Activated naive CD4-positive, alpha-beta T cell treated with anti-CD3 and anti-CD28 coated beads, Interleukin-2, amount 50 U/mL, for 24 hours (primary cell): Measurements from ENCODE around the gene DCDC2B.

Experiments
- H3K27ac Mint-ChIP-seq: one replicate; pipeline ENCODE4 v1.8.0; 2021; ENCODE audit warnings: mild to moderate bottlenecking, mixed read lengths
- H3K27me3 Mint-ChIP-seq: one replicate; pipeline ENCODE4 v1.8.0; 2021; ENCODE audit warnings: mixed read lengths
- H3K36me3 Mint-ChIP-seq: one replicate; pipeline ENCODE4 v1.8.0; 2021; ENCODE audit warnings: mixed read lengths
- H3K4me1 Mint-ChIP-seq: one replicate; pipeline ENCODE4 v1.8.0; 2021; ENCODE audit warnings: mixed read lengths
- H3K4me3 Mint-ChIP-seq: one replicate; pipeline ENCODE4 v1.8.0; 2021; ENCODE audit warnings: mild to moderate bottlenecking, mixed read lengths
- H3K9me3 Mint-ChIP-seq: one replicate; pipeline ENCODE4 v1.8.0; 2021; ENCODE audit warnings: mixed read lengths

The DCDC2B gene

DNA sequence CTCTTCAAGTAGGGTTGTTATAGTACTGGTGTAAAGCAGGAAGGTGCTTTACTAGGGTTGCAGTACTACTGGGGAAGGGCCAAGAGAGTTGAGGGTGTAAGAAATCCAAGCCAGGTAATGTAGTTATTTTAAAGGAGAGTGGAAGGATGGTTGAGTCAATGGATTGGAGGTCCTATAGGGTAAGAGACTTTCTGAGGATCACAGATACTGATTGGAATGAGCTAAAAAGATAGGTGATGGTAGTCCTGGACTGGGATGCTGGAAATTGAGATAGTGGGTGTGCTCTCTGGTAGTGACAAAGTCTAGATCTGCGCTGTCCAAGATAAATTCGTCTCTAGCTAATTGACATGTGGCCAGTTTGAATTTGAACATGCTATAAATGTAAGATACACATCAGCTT, 22.4 kb upstream of the DCDC2B start:
- Mint-ChIP-seq H3K4me3 (peak overlapping the region; percentile 51), H3K4me1 (peaks cover 36% of the 10 kb centered on the region), H3K9me3 (no peaks in the 10 kb centered on the region), H3K27ac (peak overlapping the region; percentile 94), H3K36me3 (peaks cover 27% of the 10 kb centered on the region), H3K27me3 (no peaks in the 10 kb centered on the region)

DNA sequence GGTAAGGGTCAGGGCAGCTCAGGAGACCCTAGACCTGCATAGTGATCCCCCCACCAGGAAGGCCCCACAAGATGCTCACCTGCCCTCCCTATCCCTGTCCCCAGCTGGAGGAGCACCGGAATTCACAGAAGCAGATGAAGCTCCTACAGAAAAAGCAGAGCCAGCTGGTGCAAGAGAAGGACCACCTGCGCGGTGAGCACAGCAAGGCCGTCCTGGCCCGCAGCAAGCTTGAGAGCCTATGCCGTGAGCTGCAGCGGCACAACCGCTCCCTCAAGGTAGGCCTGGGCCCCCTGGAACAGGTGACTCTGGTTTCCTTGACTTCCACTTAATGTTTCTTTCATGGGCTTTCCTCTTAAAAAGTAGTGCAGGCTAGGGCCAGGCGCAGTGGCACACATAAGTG, 21.0 kb upstream of the DCDC2B start:
- no peaks in the 10 kb centered on the region for H3K9me3 Mint-ChIP-seq
- no peak overlapping the region for H3K27ac Mint-ChIP-seq
- H3K27me3 Mint-ChIP-seq, result no peaks in the 10 kb centered on the region
- peaks cover 24% of the 10 kb centered on the region for H3K4me1 Mint-ChIP-seq
- peaks cover 30% of the 10 kb centered on the region for H3K36me3 Mint-ChIP-seq
- H3K4me3 Mint-ChIP-seq, result no peak overlapping the region

DNA sequence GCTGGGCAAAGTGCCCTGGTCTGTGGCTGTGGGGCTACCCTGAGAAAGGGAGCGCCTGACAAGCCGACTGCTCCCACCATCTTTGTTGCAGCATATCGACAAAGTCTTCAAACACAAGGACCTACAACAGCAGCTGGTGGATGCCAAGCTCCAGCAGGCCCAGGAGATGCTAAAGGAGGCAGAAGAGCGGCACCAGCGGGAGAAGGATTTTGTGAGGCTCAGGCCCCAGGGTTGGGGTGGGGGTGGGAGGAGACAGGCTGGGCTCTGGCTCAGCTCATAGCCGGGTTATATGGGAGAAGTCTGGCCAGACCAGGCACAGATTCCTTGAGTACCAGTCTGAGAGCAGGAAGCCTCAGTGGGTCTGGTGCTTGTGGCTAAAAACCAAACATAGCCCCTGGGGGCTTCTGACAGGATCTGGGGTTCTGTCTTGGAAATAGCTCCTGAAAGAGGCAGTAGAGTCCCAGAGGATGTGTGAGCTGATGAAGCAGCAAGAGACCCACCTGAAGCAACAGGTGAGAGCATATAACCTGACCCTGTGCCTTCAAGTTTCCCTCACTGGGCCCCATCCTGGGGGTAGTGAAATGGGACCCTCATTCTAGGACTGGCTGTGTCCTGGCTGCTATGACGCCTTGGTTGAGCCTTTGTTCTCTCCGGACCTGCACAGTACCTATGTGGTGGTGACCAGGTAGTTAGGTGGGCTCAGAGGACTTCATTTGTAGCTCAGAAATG, 16.5 kb upstream of the DCDC2B start:
- no peak overlapping the region for H3K4me3 Mint-ChIP-seq
- H3K4me1 Mint-ChIP-seq, result peaks cover 37% of the 10 kb centered on the region
- H3K27me3 Mint-ChIP-seq, result no peaks in the 10 kb centered on the region
- H3K27ac Mint-ChIP-seq, result peak overlapping the region; percentile 32
- H3K36me3 Mint-ChIP-seq, result peaks cover 21% of the 10 kb centered on the region
- no peaks in the 10 kb centered on the region for H3K9me3 Mint-ChIP-seq

DNA sequence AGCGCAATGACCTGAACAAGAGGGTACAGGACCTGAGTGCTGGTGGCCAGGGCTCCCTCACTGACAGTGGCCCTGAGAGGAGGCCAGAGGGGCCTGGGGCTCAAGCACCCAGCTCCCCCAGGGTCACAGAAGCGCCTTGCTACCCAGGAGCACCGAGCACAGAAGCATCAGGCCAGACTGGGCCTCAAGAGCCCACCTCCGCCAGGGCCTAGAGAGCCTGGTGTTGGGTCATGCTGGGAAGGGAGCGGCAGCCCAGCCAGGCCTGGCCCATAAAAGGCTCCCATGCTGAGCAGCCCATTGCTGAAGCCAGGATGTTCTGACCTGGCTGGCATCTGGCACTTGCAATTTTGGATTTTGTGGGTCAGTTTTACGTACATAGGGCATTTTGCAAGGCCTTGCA, 13.9 kb upstream of the DCDC2B start:
- Mint-ChIP-seq H3K4me3 (no peak overlapping the region), H3K27ac (no peak overlapping the region), H3K4me1 (peaks cover 51% of the 10 kb centered on the region), H3K9me3 (no peaks in the 10 kb centered on the region), H3K36me3 (peaks cover 21% of the 10 kb centered on the region), H3K27me3 (no peaks in the 10 kb centered on the region)

DNA sequence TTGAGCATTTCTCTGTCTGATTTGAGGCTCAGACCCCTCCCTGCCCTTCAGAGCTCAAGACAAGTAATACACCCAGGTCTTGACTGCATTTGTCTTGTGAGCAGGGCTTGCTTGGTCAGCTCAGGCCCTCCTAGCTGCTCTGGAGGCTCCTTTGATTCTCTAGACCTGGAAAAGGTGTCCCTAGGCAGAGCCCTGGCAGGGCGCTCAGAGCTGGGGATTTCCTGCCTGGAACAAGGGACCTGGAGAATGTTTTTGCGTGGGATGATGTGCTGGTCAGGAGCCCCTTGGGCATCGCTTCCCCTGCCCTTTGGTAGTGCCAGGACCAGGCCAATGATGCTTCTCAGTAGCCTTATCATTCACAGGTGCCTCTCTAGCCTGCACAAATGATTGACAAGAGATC, 13.4 kb upstream of the DCDC2B start:
- peaks cover 21% of the 10 kb centered on the region for H3K36me3 Mint-ChIP-seq
- H3K4me1 Mint-ChIP-seq, result peaks cover 57% of the 10 kb centered on the region
- no peaks in the 10 kb centered on the region for H3K27me3 Mint-ChIP-seq
- no peak overlapping the region for H3K27ac Mint-ChIP-seq
- H3K4me3 Mint-ChIP-seq, result no peak overlapping the region
- no peaks in the 10 kb centered on the region for H3K9me3 Mint-ChIP-seq

DNA sequence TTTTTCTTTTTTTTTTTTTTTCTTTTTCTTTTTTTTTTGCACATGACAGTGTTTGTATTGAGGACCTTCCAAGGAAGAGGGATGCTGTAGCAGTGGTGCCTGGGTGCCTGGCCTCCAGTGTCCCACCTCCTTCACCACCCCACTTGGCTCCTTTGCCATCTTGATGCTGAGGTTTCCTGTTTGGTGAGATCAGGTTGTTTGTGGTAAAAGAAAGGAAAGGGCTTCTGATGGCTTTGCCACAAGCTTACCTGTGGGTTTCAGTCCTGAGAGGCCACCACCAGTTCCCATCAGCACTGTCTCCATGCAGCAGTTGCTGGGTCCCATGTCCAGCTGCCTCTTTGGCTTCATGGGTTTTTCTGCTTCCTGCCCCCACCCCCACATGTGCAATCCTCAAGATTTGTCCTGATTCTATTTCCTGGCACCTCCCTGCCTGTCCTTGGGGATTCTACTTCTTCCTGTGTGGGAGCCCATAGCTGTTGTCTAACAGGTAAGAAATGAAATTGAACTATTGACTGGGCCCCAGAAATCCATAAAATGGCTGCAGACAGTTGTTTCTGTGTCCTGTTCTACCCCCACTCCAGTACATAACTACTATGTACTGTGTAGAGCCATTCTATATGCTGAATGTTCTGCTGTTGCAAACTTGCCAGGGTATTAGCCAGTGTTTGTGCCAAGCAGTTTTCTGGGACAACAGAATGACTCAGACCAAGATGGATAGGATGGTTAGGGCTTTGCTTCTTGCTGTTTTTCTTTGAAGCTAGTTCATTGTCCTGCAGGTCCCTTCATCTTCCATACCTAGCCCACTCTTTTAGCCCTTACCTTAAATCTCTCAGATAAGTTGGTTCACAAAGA, 12.7 kb upstream of the DCDC2B start:
- H3K27ac Mint-ChIP-seq, result no peak overlapping the region

DNA sequence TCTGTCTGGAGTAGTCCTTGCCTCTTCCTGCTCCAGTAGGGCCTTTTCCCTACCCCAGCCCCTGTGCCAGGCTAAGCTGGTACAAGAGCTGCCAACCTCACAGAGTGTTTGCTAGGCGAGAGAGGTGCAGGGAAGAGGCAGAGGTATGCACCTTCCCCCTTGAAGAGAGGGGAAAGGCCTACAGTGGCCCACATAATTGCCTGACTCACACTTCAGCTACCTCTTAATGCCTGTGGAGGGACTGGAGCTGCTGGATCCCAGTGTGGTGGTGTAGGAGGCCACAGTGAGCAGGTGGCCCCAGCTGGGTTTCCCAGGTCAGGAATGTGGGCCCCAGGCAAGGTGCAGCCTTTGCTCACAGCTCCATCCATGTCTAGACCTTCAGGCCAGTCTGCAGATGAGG, 11.8 kb upstream of the DCDC2B start:
- peaks cover 15% of the 10 kb centered on the region for H3K36me3 Mint-ChIP-seq
- no peaks in the 10 kb centered on the region for H3K9me3 Mint-ChIP-seq
- no peak overlapping the region for H3K4me3 Mint-ChIP-seq
- no peak overlapping the region for H3K27ac Mint-ChIP-seq
- peaks cover 66% of the 10 kb centered on the region for H3K4me1 Mint-ChIP-seq
- H3K27me3 Mint-ChIP-seq, result no peaks in the 10 kb centered on the region

More for the DNA sequence above, 12.7 kb upstream of the DCDC2B start:
- Mint-ChIP-seq H3K9me3 (no peaks in the 10 kb centered on the region), H3K27me3 (no peaks in the 10 kb centered on the region), H3K36me3 (peaks cover 21% of the 10 kb centered on the region), H3K4me3 (peak overlapping the region; percentile 6), H3K4me1 (peaks cover 57% of the 10 kb centered on the region)

DNA sequence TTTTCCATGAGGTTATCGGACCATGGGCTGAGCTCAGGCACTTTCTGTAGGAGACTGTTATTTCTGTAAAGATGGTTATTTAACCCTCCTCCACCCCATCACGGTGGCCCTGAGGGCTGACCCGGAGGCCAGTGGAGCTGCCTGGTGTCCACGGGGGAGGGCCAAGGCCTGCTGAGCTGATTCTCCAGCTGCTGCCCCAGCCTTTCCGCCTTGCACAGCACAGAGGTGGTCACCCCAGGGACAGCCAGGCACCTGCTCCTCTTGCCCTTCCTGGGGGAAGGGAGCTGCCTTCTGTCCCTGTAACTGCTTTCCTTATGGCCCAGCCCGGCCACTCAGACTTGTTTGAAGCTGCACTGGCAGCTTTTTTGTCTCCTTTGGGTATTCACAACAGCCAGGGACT, 11.1 kb upstream of the DCDC2B start:
- Mint-ChIP-seq H3K36me3 (peaks cover 12% of the 10 kb centered on the region), H3K27me3 (no peaks in the 10 kb centered on the region), H3K4me3 (no peak overlapping the region), H3K4me1 (peaks cover 73% of the 10 kb centered on the region), H3K27ac (no peak overlapping the region), H3K9me3 (no peaks in the 10 kb centered on the region)

DNA sequence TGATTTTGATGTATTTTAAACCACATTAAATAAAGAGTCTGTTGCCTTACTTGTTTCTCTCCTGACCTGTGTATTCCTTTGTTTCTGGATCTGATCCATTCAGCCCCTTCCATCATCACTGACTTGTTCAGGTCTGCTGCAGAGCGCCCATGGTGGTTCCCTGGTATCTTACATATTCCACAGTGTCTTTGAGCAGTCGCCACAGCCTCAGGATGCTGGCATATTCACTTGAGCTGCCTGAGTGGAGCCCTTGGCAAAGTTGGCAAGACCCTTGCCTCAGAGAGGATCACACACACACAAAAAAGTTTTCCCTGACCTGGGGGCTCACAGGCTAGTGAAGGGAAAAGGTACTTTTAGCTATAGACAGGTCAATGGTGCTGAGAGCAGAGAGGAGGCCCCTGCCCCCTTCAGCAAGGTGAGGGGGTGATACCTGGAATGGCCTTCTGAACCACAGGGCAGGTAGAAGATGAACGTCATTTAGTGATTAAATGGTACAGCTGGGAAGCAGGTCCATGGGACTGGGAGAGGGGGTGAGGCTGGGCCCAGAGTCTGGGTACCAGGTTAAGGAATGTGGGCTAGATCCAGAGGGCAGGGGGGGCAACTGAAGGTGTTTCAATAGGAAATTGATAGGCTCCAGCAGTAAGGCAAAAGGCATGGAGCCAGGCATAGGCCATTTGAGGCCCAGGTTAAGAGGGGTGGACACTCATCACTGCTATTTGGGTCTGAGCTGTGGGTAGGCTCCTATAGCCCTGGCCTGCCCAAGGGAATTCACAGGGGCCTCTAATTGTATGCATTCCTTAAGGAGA, 10.4 kb upstream of the DCDC2B start:
- Mint-ChIP-seq H3K27ac (no peak overlapping the region), H3K27me3 (no peaks in the 10 kb centered on the region), H3K36me3 (peaks cover 7% of the 10 kb centered on the region), H3K4me3 (peak overlapping the region; percentile 41), H3K4me1 (peaks cover 77% of the 10 kb centered on the region), H3K9me3 (no peaks in the 10 kb centered on the region)

DNA sequence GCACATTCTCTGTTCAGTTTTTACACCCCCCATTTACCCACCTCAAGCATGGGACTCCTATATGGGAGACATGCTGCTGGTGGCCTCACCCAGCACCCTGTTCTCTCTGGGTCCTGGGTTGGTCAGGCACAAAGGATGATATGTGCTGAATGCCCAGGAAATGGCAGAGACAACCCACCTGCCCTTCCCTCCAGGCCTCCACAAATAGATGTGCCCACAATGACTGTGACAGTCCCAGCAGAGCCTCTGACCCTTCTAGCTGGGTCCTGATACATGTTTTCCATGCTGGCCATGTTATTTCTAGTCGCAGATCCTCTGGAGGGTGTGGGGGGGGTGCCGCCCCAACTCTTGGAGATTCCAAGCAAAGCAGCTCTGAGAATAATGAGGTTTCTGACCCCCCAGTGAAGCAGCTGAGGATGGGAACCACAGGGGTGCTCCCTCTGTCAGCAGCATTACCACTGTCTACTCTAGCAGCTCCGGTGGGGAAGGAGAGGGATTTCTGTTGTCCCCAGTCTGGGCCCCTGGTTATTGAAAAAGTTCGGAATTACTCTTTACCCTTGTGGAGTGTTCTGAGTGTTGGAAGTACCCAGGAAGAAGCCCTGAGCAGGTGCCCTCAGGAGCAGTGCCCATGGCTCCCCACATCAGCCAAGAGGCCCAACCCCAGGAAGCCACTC, 9.7 kb upstream of the DCDC2B start:
- Mint-ChIP-seq H3K9me3 (no peaks in the 10 kb centered on the region), H3K4me3 (no peak overlapping the region), H3K27me3 (no peaks in the 10 kb centered on the region), H3K36me3 (peaks cover 6% of the 10 kb centered on the region), H3K27ac (no peak overlapping the region), H3K4me1 (peaks cover 74% of the 10 kb centered on the region)

DNA sequence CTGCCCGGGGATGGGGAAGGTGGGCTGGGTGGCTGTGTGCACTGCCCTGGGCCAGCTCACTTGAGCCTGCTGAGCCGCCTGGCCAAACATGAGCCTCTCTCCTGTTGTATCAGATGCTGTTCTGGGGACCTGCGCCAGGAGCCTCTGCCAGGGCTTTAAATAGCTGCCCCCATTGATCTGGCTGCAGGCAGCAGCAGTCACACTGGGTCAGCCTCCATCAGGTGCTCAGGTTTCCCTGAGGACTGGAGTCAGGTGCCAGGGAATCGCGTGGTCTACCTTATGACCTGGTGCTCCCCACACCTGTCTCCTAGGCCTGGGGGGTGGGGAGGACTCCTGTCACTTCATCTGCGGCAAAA, 9.2 kb upstream of the DCDC2B start:
- H3K4me3 Mint-ChIP-seq, result peak overlapping the region; percentile 26
- H3K9me3 Mint-ChIP-seq, result no peaks in the 10 kb centered on the region
- H3K27me3 Mint-ChIP-seq, result no peaks in the 10 kb centered on the region
- H3K4me1 Mint-ChIP-seq, result peaks cover 72% of the 10 kb centered on the region
- no peak overlapping the region for H3K27ac Mint-ChIP-seq
- peaks cover 4% of the 10 kb centered on the region for H3K36me3 Mint-ChIP-seq

DNA sequence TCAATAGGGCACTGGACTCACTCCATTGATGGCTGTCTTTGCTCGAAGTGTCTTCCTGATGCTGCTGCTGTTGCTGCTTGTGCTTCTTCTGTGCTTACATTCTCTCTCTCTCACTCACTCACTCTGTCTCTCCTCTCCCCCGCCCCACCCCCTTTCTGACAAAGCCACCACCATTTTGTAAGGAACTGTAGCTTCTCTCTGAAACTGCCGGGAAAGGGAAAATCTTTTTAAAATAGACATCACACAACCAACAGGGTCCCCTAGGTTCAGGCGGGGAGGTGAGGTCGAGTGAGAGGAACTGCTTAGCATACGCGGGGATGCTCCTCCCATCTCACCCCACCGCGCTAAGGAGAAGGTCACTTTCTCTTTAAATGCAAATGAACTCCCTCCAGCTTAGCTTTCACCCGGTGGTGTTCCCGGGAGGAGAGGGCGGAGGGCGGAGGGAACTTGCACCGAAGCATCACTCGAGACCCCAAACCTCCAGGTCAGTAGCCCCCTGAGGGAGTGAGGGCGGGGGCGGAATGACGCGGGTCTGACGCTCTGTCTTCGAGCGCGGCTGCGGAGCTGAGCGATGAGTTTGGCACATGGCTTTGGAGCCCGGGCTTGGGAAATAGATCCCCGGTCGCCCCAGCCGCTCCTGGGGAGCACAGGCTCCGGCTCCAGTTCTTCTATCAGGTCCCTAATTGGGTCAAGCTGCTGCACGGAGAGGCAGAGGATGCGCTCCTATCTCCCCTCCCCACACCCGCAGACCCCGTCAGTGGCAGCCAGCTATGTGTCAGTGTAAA, 8.5 kb upstream of the DCDC2B start, which contains the start of gene CCDC28B:
Gene CCDC28B (plus strand): TSS at position 370 of the 785 bp plus-strand sequence. CDS start 1,341 bp downstream, outside the sequence.
- no peaks in the 10 kb centered on the region for H3K9me3 Mint-ChIP-seq
- H3K4me1 Mint-ChIP-seq, result peaks cover 66% of the 10 kb centered on the region
- peak within 1 kb of the TSS; percentile 90 for H3K4me3 Mint-ChIP-seq
- peak within 1 kb of the TSS; percentile 90 for H3K27ac Mint-ChIP-seq
- no peaks in the 10 kb centered on the region for H3K27me3 Mint-ChIP-seq
- peaks cover 4% of the 10 kb centered on the region for H3K36me3 Mint-ChIP-seq

DNA sequence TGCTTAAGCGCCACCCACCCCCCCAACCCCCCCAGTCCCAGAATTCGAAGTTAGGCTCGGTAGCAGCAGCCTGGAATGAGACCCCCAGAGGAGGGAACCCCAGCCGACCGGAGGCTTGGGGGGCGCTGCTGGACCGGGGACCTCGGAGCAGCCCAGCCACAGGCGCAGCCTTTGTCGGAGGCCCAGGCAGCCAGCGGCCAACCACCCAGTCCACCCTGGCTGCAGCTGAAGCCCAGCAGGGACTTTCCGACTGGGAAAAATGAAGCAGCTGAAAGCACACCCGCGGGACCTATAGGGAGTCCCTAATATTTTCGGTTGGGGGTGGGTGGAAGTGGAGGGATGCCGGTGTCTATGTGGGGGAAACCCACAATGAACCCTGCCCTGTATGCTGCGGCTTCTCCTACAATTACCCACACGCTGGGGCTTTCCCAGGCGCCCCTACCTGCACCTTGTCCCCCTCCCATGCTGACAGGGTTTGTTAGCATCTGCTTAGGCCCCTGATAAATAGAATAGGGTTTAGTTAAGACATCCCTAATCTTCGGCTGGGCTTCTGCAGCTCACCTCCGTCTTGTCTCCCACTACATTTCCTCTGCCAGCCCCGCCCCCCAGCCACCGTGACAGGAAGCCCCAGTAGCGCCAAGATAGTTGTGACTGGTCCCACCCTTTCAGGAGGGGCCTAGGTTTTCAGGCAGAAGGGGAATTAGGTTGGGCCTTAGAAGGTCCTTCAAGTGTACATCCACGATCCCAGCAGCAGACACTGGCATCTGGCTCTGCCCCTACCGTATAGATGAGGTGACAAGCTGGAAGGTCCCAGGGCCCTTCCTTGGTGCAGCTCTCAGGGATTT, 7.7 kb upstream of the DCDC2B start:
- peaks cover 62% of the 10 kb centered on the region for H3K4me1 Mint-ChIP-seq
- H3K27me3 Mint-ChIP-seq, result no peaks in the 10 kb centered on the region

DNA sequence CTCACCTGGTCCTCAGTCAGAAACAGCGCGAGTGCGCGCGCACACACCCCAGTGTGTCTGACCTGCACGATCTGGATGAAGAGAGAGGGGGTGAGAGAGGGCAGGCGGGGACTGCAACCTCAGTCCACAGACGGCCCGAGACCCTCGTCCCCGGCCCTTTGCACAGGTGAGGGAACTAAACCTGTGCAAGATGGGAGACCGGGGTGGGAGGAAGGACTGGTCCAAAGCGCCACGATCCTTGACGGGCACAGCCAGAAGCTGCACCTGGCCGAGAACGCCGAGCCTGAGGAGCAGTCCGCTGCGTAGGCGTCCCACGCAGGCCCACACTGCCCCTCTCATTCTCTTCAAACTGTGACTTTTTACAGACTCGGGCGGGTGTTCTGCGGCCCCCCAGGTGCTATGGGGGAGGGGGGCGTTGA, 3.9 kb upstream of the DCDC2B start:
- H3K9me3 Mint-ChIP-seq, result no peaks in the 10 kb centered on the region
- H3K36me3 Mint-ChIP-seq, result no peaks in the 10 kb centered on the region
- H3K4me3 Mint-ChIP-seq, result peak overlapping the region; percentile 87
- peaks cover 40% of the 10 kb centered on the region for H3K4me1 Mint-ChIP-seq
- no peak overlapping the region for H3K27ac Mint-ChIP-seq
- H3K27me3 Mint-ChIP-seq, result no peaks in the 10 kb centered on the region

More for the DNA sequence above, 7.7 kb upstream of the DCDC2B start:
- peaks cover 3% of the 10 kb centered on the region for H3K36me3 Mint-ChIP-seq
- H3K9me3 Mint-ChIP-seq, result no peaks in the 10 kb centered on the region
- H3K27ac Mint-ChIP-seq, result peak overlapping the region; percentile 90
- peak overlapping the region; percentile 90 for H3K4me3 Mint-ChIP-seq
